Measurements from ENCODE around the gene SLC44A5. TPM values are rescaled to one million over a fixed set of nuclear protein-coding genes. Genes with fewer than 3 reads are reported as not detected.
"Not testable (repeated sequence)": the region's sequence is repeated elsewhere in the genome, so short reads cannot be mapped to it uniquely, and the experiment has no call there.

Gene SLC44A5
- total RNA-seq, 1 donor from 2014 or later, result 0.20 TPM

- DNase-seq (ENCODE audit: low spot score), result no peak
- Mint-ChIP-seq H3K27me3 (ENCODE audit: low read depth) (peaks cover 18% of the 10 kb centered on the region), H3K9me3 (ENCODE audit: low read depth) (no peaks in the 10 kb centered on the region), H3K4me1 (ENCODE audit: low read depth) (no peaks in the 10 kb centered on the region), H3K27ac (ENCODE audit: unreplicated experiment) (no peak overlapping the region), H3K36me3 (ENCODE audit: low read depth) (no peaks in the 10 kb centered on the region), H3K4me3 (ENCODE audit: unreplicated experiment) (no peak overlapping the region)
- no peak for TF ChIP-seq CTCF (IDR thresholded peaks at IDR 0.05)
Measured at GRCh38 chr1:75202751-75203150, 408.2 kb downstream of the SLC44A5 start.

- H3K27ac Mint-ChIP-seq (ENCODE audit: unreplicated experiment), result no peak overlapping the region
- no peaks in the 10 kb centered on the region for H3K9me3 Mint-ChIP-seq (ENCODE audit: low read depth)
- no peaks in the 10 kb centered on the region for H3K36me3 Mint-ChIP-seq (ENCODE audit: low read depth)
- H3K4me1 Mint-ChIP-seq (ENCODE audit: low read depth), result no peaks in the 10 kb centered on the region
- no peak overlapping the region for H3K4me3 Mint-ChIP-seq (ENCODE audit: unreplicated experiment)
- H3K27me3 Mint-ChIP-seq (ENCODE audit: low read depth), result peaks cover 21% of the 10 kb centered on the region
- no peak for TF ChIP-seq CTCF (IDR thresholded peaks at IDR 0.05)
- DNase-seq (ENCODE audit: low spot score), result no peak
Measured at GRCh38 chr1:75198761-75199160, 412.2 kb downstream of the SLC44A5 start.

GRCh38 chr1:75198163-75198562, 412.8 kb downstream of the SLC44A5 start:
- Mint-ChIP-seq H3K4me1 (ENCODE audit: low read depth) (no peaks in the 10 kb centered on the region), H3K4me3 (ENCODE audit: unreplicated experiment) (no peak overlapping the region), H3K27me3 (ENCODE audit: low read depth) (peaks cover 23% of the 10 kb centered on the region), H3K27ac (ENCODE audit: unreplicated experiment) (no peak overlapping the region), H3K36me3 (ENCODE audit: low read depth) (no peaks in the 10 kb centered on the region), H3K9me3 (ENCODE audit: low read depth) (no peaks in the 10 kb centered on the region)
- TF ChIP-seq CTCF (IDR thresholded peaks at IDR 0.05), result no peak
- DNase-seq (ENCODE audit: low spot score), result no peak

- H3K4me1 Mint-ChIP-seq (ENCODE audit: low read depth), result no peaks in the 10 kb centered on the region
- DNase-seq (ENCODE audit: low spot score), result no peak
- peaks cover 22% of the 10 kb centered on the region for H3K27me3 Mint-ChIP-seq (ENCODE audit: low read depth)
- H3K4me3 Mint-ChIP-seq (ENCODE audit: unreplicated experiment), result no peak overlapping the region
- H3K36me3 Mint-ChIP-seq (ENCODE audit: low read depth), result no peaks in the 10 kb centered on the region
- no peaks in the 10 kb centered on the region for H3K9me3 Mint-ChIP-seq (ENCODE audit: low read depth)
- no peak for TF ChIP-seq CTCF (IDR thresholded peaks at IDR 0.05)
- no peak overlapping the region for H3K27ac Mint-ChIP-seq (ENCODE audit: unreplicated experiment)
Measured at GRCh38 chr1:75188892-75189291, 422.0 kb downstream of the SLC44A5 start.

- not testable (repeated sequence) for H3K27ac Mint-ChIP-seq (ENCODE audit: unreplicated experiment); H3K36me3 Mint-ChIP-seq (ENCODE audit: low read depth); H3K27me3 Mint-ChIP-seq (ENCODE audit: low read depth); H3K4me1 Mint-ChIP-seq (ENCODE audit: low read depth); H3K4me3 Mint-ChIP-seq (ENCODE audit: unreplicated experiment); DNase-seq (ENCODE audit: low spot score)
- H3K9me3 Mint-ChIP-seq (ENCODE audit: low read depth), result peaks cover 26% of the 10 kb centered on the region
Measured at GRCh38 chr1:75181214-75181955, 429.5 kb downstream of the SLC44A5 start.

All from chondrocyte (in vitro differentiated cells).